ENCODE results near the gene CKS1B. TPM values are rescaled to one million over a fixed set of nuclear protein-coding genes. Genes with fewer than 3 reads are reported as not detected.

Gene CKS1B
- total and polyA plus RNA-seq, 4 donors: 32.4 to 57.9 (median 44.4) TPM

DNA sequence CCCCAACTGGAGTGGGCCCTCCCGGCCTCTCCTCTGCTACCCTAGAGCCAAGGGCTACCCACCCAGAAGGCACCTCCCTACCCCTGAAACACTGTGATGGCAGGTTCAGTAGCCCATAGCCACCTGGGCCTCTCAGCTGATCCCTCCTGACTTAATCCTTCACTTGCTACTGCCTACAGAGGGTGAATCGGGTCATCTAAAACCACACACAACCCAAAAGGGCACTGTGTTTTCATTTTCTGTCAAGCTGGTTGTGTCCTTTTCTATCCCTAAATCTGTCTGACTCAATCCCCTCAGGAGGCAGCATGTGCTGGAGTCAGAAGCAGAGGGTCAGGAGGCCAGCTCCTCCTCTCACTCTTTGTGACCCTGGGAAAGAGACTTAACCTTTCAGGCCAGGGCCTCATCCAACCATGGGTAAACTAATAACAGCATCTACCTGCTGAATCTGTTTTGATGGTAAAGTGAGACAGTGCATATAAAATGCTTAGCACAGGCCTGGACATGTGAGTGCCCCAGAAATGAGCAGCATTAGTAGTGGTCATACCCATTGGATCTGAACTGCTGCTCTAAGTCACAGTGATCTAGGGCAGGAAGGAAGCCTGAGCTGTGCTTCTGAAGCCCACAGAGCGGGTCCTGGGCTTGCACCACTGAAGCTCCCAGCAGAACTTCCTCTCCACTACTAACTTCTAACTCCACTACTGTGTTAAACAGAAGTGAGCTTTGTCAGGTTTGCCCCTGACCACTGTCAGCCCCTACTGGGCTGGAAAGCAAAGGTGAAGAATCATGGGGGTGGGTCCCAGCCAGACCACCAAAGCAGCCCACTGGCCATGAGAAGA lies 48.9 kb upstream of the CKS1B start:
- Histone ChIP-seq H3K36me3 (ENCODE audit: control insufficient read depth in 4 of 4, insufficient read depth in 3 of 4, low read depth in 1 of 4, low read length in 3 of 4) (peaks cover 8 to 62% (median 36%) of the 10 kb centered on the region in 4 donors), H3K9ac (ENCODE audit: low read depth in 1 of 2, low read length in 2 of 2) (no peak overlapping the region), H3K9me3 (ENCODE audit: control insufficient read depth in 4 of 4, low read length in 3 of 4) (no peaks in the 10 kb centered on the region), H3K4me3 (ENCODE audit: low read depth in 1 of 3, low read length in 3 of 3) (no peak overlapping the region), H3K4me1 (ENCODE audit: control insufficient read depth in 4 of 4, insufficient read depth in 4 of 4, low read length in 3 of 4) (no peaks in the 10 kb centered on the region), H3K27me3 (ENCODE audit: control insufficient read depth in 4 of 4, insufficient read depth in 4 of 4, low read length in 3 of 4) (no peaks in the 10 kb centered on the region), H3K27ac (ENCODE audit: low read depth in 1 of 2, low read length in 2 of 2) (no peak overlapping the region)
- 96% methylated on average over 3 of the region's 3 CpGs for WGBS
- TF ChIP-seq TAF1 (conservative IDR thresholded peaks at IDR 0.05) (no peak), FOXA2 (IDR thresholded peaks at IDR 0.05) (no peak), JUND (IDR thresholded peaks at IDR 0.05) (no peak), RXRA (IDR thresholded peaks at IDR 0.05) (no peak), GABPA (IDR thresholded peaks at IDR 0.05 in 1 of 2, conservative IDR thresholded peaks at IDR 0.05 in 1 of 2) (no peak), HNF4G (IDR thresholded peaks at IDR 0.05) (no peak), YY1 (IDR thresholded peaks at IDR 0.05) (no peak)
- TF ChIP-seq, protein P1, sequence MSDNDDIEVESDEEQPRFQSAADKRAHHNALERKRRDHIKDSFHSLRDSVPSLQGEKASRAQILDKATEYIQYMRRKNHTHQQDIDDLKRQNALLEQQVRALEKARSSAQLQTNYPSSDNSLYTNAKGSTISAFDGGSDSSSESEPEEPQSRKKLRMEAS (IDR thresholded peaks at IDR 0.05): no peak
- TF ChIP-seq, protein P2, sequence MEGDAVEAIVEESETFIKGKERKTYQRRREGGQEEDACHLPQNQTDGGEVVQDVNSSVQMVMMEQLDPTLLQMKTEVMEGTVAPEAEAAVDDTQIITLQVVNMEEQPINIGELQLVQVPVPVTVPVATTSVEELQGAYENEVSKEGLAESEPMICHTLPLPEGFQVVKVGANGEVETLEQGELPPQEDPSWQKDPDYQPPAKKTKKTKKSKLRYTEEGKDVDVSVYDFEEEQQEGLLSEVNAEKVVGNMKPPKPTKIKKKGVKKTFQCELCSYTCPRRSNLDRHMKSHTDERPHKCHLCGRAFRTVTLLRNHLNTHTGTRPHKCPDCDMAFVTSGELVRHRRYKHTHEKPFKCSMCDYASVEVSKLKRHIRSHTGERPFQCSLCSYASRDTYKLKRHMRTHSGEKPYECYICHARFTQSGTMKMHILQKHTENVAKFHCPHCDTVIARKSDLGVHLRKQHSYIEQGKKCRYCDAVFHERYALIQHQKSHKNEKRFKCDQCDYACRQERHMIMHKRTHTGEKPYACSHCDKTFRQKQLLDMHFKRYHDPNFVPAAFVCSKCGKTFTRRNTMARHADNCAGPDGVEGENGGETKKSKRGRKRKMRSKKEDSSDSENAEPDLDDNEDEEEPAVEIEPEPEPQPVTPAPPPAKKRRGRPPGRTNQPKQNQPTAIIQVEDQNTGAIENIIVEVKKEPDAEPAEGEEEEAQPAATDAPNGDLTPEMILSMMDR (IDR thresholded peaks at IDR 0.05; ENCODE audit: low read depth, low read length, missing input control): no peak
- DNase-seq (ENCODE audit: low spot score): no peak

- H3K4me1 ChIP-seq (ENCODE audit: control insufficient read depth in 4 of 4, insufficient read depth in 4 of 4, low read length in 3 of 4): peaks cover 0 to 1% (median 0%) of the 10 kb centered on the region in 4 donors
- no peak for TF ChIP-seq HNF4A (conservative IDR thresholded peaks at IDR 0.05)
- TF ChIP-seq GABPA (IDR thresholded peaks at IDR 0.05 in 1 of 2, conservative IDR thresholded peaks at IDR 0.05 in 1 of 2): no peak
- no peak for TF ChIP-seq RAD21 (IDR thresholded peaks at IDR 0.05)
- TF ChIP-seq, protein P2 (IDR thresholded peaks at IDR 0.05; ENCODE audit: low read depth, low read length, missing input control): no peak
- no peak for TF ChIP-seq JUND (IDR thresholded peaks at IDR 0.05)
- no peak for TF ChIP-seq ZBTB33 (IDR thresholded peaks at IDR 0.05)
- TF ChIP-seq RXRA (IDR thresholded peaks at IDR 0.05): no peak
- no peak for TF ChIP-seq SP1 (IDR thresholded peaks at IDR 0.05)
- no peak for TF ChIP-seq FOXA2 (IDR thresholded peaks at IDR 0.05)
- H3K4me3 ChIP-seq (ENCODE audit: low read depth in 1 of 3, low read length in 3 of 3): no peak overlapping the region
- H3K36me3 ChIP-seq (ENCODE audit: control insufficient read depth in 4 of 4, insufficient read depth in 3 of 4, low read depth in 1 of 4, low read length in 3 of 4): peaks cover 8 to 56% (median 36%) of the 10 kb centered on the region in 4 donors
- no peaks in the 10 kb centered on the region for H3K9me3 ChIP-seq (ENCODE audit: control insufficient read depth in 4 of 4, low read length in 3 of 4)
- 94% methylated on average over 13 of the region's 13 CpGs for WGBS
- H3K27ac ChIP-seq (ENCODE audit: low read depth in 1 of 2, low read length in 2 of 2): no peak overlapping the region
- no peak overlapping the region for H3K9ac ChIP-seq (ENCODE audit: low read depth in 1 of 2, low read length in 2 of 2)
- no peak for DNase-seq (ENCODE audit: low spot score)
- no peaks in the 10 kb centered on the region for H3K27me3 ChIP-seq (ENCODE audit: control insufficient read depth in 4 of 4, insufficient read depth in 4 of 4, low read length in 3 of 4)
These were observed 48.3 kb upstream of the CKS1B start for GRCh38 chr1:154926201-154926600.
